IgD-negative memory B cell (primary cell): ENCODE data around the gene SDHB. TPM values are rescaled to one million over a fixed set of nuclear protein-coding genes. Genes with fewer than 3 reads are reported as not detected.

Experiments used
- H3K27ac Mint-ChIP-seq, 3 donors: one replicate each; pipeline ENCODE4 v1.8.0; 2020 to 2022; ENCODE audit warnings: mild to moderate bottlenecking in 3 of 3, mixed read lengths in 3 of 3, moderate library complexity in 1 of 3
- H3K27me3 Mint-ChIP-seq: one replicate; pipeline ENCODE4 v1.8.0; 2021; ENCODE audit warnings: mixed read lengths
- H3K36me3 Mint-ChIP-seq: one replicate; pipeline ENCODE4 v1.8.0; 2020; ENCODE audit warnings: mild to moderate bottlenecking, mixed read lengths
- H3K4me1 Mint-ChIP-seq, 3 donors: one replicate each; pipeline ENCODE4 v1.8.0; 2020 to 2022; ENCODE audit warnings: mixed read lengths in 3 of 3, mild to moderate bottlenecking in 1 of 3
- H3K4me3 Mint-ChIP-seq, 4 donors: one replicate each; pipeline ENCODE4 v1.8.0; 2020 to 2022; ENCODE audit warnings: mild to moderate bottlenecking in 4 of 4, mixed read lengths in 4 of 4, moderate library complexity in 3 of 4
- H3K9me3 Mint-ChIP-seq, 3 donors: one replicate each; pipeline ENCODE4 v1.8.0; 2020 to 2021; ENCODE audit warnings: mixed read lengths in 3 of 3, mild to moderate bottlenecking in 1 of 3
- polyA plus RNA-seq: library from polyadenylated mRNA; unstranded; fragments of 300-500 nt; fragmentation: Illumina TruSeq; gene quantifications from one replicate; pipeline ENCODE4 v1.2.3, GENCODE V29; 2021

Gene SDHB
- polyA plus RNA-seq, 1 donor from 2014 or later, result 137 TPM

DNA sequence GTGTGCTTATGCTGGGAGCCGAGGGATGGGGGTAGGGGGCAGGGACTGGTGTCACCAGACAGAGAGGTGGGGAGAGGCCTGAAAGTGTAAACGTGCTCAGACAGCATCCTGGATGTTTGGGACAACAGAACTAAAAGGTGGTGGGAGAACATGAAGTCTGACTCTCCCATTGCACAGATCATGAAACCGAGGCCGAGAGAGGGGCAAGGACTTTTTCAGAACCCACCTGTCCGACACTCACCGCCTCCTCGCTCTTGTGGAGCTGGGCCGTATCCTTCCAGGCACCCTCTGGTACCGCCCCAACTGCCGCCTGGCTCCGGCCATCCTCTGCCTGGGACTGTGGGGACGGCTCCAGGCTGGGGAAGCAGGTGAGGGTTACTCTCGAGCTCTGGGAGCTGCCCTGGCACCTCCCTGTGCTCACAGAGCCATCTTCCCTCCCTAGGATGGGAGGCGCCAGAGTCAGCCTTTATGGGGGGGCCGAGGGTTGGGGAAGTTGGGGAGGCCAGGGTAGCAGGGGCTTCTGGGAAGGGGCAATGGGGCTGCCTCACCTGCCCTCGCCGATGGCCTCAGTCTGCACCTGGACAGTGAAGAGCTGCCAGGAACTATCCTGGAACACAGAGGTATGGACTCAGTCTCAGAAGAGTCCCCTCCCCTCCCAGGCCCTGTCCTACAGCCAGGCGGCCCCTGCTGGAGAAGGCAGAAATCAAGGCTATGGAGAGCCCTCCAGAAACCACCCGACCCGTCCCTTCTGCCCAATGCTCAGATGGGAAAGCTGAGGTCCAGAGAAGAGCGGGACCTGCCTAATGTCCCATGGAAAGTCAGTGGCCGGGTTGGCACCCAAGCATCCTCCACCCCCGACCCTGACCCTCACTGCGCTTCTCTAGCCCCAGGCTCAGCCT, 49.1 kb downstream of the SDHB start:
- peaks cover 0 to 5% (median 0%) of the 10 kb centered on the region in 3 donors for H3K4me1 Mint-ChIP-seq
- H3K27me3 Mint-ChIP-seq, result no peaks in the 10 kb centered on the region
- H3K9me3 Mint-ChIP-seq, result no peaks in the 10 kb centered on the region
- H3K36me3 Mint-ChIP-seq, result peaks cover 6% of the 10 kb centered on the region
- H3K27ac Mint-ChIP-seq, result no peak overlapping the region
- peak overlapping the region in 1 of 4 donors; percentile 74 for H3K4me3 Mint-ChIP-seq

DNA sequence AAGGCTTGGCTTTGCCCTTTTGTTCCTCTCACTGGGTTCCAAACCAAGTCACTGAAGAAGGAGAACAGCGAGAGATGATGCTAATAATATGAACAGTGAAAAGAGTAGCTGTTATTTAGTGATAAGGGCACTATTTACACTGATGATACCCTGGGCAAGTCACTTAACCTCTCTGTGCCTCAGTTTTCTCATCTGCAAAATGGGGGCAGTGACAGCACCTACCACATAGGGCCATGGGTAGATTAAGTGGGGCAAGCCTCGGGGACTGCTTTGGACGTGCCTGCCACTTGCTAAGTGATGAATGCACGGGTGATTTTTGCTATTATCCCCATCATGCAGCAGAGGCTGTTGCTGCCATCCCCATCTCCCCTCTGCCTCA, 51.3 kb downstream of the SDHB start:
- no peak overlapping the region for H3K27ac Mint-ChIP-seq
- no peak overlapping the region for H3K4me3 Mint-ChIP-seq
- H3K9me3 Mint-ChIP-seq, result no peaks in the 10 kb centered on the region
- H3K4me1 Mint-ChIP-seq, result peaks cover 0 to 2% (median 0%) of the 10 kb centered on the region in 3 donors
- H3K36me3 Mint-ChIP-seq, result peaks cover 7% of the 10 kb centered on the region
- no peaks in the 10 kb centered on the region for H3K27me3 Mint-ChIP-seq

DNA sequence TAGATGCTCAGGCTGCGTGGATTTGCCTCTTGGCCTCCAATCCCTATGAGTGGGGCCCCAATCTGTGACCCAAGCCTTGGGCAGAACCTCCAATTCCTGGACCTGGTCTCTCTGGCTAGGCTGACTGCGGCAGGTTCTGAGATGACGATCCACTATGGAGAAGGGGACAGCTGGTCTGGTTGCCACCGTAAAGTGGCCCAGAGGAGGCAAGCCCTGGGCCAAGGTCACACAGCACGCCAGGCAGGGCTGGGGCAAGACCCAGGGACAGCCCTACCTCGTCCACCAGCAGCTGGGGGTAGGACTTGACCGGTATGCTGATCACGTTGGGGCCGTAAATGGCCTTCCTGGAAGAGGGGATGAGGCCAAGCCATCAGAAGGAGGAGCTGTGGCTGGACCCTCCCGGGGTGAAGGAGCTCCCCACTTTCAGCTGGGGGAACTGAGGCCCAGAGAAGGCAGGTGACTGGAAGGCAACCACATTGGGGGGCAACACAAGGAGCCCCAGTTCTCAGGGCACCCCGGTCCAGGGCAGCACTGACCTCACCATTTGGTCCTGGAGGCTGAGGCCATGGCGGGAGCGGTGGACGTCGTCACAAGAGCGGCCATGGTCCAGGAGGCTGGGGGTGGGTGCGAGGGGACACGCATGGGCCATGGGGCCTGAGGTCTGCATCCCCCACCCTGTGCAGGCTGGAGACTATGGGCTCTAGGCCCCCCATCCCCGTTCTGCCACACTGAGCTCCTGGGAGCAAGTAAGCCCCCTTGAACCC, 51.9 kb downstream of the SDHB start:
- Mint-ChIP-seq H3K36me3 (peaks cover 7% of the 10 kb centered on the region), H3K27ac (no peak overlapping the region)

DNA sequence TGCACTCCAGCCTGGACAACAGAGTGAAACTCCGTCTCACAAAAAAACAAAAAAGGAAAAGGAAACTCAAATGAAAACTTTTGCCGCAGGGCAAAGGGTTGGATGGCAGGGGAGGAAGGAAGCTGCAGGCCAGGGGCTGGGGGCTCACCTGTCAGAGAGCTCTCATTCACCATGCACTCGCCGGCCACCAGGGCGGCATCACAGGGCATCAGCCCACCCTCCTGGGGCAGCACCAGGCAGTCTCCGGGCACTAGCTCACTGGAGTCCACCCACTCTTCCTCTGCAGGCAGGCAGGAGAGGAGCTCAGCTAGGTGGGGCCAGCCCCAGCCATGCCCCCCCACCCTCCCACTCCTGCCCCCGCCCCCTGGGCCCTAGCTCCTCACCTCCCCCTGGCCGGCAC, 54.0 kb downstream of the SDHB start:
- Mint-ChIP-seq H3K4me1 (no peaks in the 10 kb centered on the region), H3K27me3 (no peaks in the 10 kb centered on the region), H3K27ac (peak overlapping the region in 1 of 3 donors; percentile 55), H3K4me3 (no peak overlapping the region), H3K9me3 (no peaks in the 10 kb centered on the region), H3K36me3 (peaks cover 7% of the 10 kb centered on the region)

More for the DNA sequence above, 51.9 kb downstream of the SDHB start:
- Mint-ChIP-seq H3K4me1 (no peaks in the 10 kb centered on the region), H3K4me3 (no peak overlapping the region), H3K9me3 (no peaks in the 10 kb centered on the region), H3K27me3 (no peaks in the 10 kb centered on the region)

DNA sequence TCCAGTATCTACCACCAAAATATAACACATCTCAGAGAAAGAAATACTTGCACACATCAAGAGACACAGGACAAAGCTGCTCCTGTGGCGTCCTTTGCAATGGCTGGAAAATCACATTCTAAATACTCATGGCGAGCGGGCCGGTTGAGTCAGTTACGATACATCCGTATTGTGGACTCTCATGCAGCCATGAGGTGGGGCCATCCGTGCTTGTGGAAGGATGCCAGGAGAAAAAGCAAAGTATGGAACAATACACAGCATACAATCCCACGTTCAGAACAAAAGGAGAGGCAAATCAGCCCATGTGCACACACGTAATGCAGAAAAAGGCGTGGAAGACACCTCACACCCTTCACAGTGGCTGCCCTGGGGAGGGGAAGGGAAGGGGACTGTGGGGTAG, 55.2 kb downstream of the SDHB start:
- no peak overlapping the region for H3K27ac Mint-ChIP-seq
- H3K36me3 Mint-ChIP-seq, result peaks cover 3% of the 10 kb centered on the region
- H3K4me1 Mint-ChIP-seq, result no peaks in the 10 kb centered on the region
- no peak overlapping the region for H3K4me3 Mint-ChIP-seq
- H3K9me3 Mint-ChIP-seq, result no peaks in the 10 kb centered on the region
- H3K27me3 Mint-ChIP-seq, result no peaks in the 10 kb centered on the region

DNA sequence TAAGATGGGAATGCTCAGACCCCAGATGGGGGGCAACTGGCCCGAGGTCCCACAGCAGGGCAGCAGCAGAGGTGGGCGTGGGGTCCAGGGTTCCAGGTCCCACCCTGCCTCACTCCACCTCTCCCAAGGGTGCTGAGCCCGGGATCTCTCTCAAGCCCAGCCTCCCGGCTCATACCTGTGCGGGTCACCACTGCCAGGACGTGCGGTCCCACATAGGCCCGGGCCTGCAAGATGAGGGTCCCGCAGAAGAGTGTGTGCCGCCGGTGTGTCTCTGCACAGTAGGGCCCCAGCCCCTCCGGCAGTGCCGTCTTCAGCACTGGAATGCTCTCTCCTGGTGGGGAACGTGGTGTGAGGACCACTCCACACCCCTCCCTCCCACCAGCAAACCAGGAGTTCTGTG, 57.0 kb downstream of the SDHB start:
- H3K36me3 Mint-ChIP-seq, result peaks cover 3% of the 10 kb centered on the region
- H3K27ac Mint-ChIP-seq, result no peak overlapping the region
- H3K9me3 Mint-ChIP-seq, result no peaks in the 10 kb centered on the region
- H3K27me3 Mint-ChIP-seq, result no peaks in the 10 kb centered on the region
- H3K4me1 Mint-ChIP-seq, result no peaks in the 10 kb centered on the region
- no peak overlapping the region for H3K4me3 Mint-ChIP-seq

DNA sequence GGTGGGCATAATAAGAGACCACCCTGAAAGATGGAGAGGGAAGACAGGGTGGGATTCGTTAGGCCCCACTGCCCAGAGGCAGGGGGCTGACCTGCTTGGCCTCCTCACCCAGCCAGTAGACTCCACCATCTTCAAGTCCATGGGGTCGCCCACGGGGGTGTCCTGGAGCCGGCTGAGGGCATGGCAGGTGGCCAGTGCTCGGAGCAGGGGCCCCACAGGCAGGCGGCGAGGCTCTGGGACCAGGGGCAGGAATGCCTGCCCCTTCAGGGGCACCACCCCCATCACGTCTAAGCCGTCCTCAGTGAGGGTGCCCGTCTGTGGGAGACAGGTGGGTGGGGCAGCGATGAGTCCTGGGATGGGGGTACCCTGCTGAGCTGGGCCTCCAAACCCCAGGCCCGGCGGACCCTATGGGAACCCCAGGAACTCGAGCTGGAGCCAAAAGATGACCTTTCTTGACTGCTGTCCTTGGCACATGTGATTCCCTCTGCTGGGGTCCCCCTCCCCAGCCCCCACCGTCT, 60.3 kb downstream of the SDHB start:
- H3K27ac Mint-ChIP-seq, result no peak overlapping the region
- H3K4me1 Mint-ChIP-seq, result no peaks in the 10 kb centered on the region
- peaks cover 5% of the 10 kb centered on the region for H3K36me3 Mint-ChIP-seq
- no peak overlapping the region for H3K4me3 Mint-ChIP-seq
- no peaks in the 10 kb centered on the region for H3K27me3 Mint-ChIP-seq
- no peaks in the 10 kb centered on the region for H3K9me3 Mint-ChIP-seq

DNA sequence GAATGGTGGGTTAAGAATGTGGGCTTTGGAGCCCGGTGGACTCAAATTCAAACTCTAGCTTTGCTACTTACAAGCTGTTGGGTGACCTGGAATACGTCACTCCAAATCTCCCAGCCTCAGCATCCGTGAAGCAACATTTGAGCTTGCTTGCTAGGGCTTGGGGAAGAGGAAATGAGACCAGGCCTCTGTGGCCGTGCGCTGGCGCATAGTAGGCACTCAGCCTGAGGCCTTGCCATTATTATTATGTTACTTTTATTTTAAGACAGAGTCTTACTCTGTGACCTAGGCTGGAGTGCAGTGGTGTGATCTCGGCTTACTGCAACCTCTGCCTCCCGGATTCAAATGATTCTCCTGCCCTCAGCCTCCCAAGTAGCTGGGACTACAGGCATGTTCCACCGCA, 61.2 kb downstream of the SDHB start:
- Mint-ChIP-seq H3K27me3 (no peaks in the 10 kb centered on the region), H3K27ac (no peak overlapping the region)

DNA sequence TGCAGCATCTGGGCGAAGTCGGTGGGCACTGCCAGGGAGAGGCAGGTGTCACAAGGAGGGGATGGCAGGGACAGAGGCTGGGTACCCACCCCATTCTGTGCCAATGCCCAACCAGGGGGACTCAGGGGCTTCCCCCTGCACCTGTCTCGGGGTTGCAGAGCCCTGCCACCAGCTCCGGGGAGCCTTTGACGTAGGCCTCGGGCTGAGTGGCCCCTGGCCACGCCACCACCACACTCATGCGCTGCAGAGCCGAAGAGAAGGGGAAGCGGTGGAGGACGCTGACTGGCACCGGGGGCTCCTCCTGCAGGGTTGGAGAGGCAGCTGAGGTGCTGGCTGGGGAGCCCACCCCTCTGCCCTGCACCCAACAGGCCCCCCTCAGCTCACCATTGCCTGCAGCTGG, 61.7 kb downstream of the SDHB start:
- no peaks in the 10 kb centered on the region for H3K27me3 Mint-ChIP-seq
- no peak overlapping the region for H3K27ac Mint-ChIP-seq
- no peaks in the 10 kb centered on the region for H3K9me3 Mint-ChIP-seq
- H3K4me1 Mint-ChIP-seq, result no peaks in the 10 kb centered on the region
- peaks cover 5% of the 10 kb centered on the region for H3K36me3 Mint-ChIP-seq
- H3K4me3 Mint-ChIP-seq, result no peak overlapping the region

More for the DNA sequence above, 61.2 kb downstream of the SDHB start:
- Mint-ChIP-seq H3K4me3 (no peak overlapping the region), H3K4me1 (no peaks in the 10 kb centered on the region), H3K9me3 (no peaks in the 10 kb centered on the region), H3K36me3 (peaks cover 5% of the 10 kb centered on the region)

DNA sequence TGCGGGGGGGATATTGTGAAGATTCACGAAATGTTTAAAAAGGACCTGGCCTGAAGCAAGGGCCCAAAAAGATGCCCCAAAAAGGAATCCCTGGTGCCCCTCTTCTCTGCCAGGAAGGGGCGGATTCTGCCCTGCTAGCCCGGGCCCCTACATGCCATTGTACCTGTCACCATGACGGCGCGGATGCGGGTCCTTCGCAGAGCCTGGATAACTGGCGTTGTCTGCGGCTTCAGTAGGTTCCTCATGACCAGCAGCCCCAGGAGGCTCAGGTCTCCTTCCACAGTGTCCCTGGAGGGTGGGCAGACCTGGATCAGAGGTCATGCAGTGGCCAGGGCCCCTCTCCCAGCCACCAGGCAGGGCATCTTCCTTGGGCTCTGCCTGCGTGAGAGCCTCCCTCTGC, 62.3 kb downstream of the SDHB start:
- Mint-ChIP-seq H3K4me1 (no peaks in the 10 kb centered on the region), H3K36me3 (peaks cover 5% of the 10 kb centered on the region), H3K4me3 (no peak overlapping the region), H3K27ac (no peak overlapping the region), H3K27me3 (no peaks in the 10 kb centered on the region), H3K9me3 (no peaks in the 10 kb centered on the region)

DNA sequence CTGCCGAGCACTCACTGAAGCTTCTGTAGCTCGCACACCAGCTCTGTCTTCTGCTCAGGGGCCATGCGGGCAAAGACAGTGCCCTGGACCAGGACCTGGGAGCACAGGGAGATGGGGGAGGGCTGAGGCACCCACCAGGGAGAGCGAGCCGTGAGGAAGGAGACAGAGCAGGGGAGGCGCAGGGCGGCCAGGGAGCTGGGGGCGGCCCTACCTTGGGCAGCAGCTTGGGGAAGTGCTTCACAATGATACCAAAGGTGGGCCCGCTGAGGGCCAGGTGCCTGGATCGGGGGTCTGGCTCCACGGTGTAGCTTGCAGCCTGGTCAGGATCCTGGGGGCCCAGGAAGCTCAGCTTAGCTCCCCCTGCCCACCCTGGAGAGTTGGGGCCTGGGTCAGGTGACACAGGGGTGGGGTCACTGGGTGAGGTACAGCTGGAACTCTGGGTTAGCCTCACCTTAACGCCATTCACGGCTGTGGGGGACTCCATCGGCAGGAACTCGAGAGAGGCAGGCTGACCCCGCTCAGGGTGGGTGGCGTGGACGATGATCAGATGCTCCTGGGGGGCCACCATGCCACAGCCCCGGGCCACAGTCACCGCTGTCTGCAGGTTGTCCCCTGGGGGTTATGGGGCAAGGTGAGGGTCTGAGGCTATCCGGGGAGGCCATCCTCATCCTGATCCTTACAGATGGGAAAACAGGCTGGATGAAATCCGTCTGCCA, 64.0 kb downstream of the SDHB start:
- Mint-ChIP-seq H3K27me3 (no peaks in the 10 kb centered on the region), H3K4me3 (no peak overlapping the region), H3K36me3 (peaks cover 5% of the 10 kb centered on the region), H3K4me1 (no peaks in the 10 kb centered on the region), H3K9me3 (no peaks in the 10 kb centered on the region), H3K27ac (peak overlapping the region in 1 of 3 donors; percentile 4)

DNA sequence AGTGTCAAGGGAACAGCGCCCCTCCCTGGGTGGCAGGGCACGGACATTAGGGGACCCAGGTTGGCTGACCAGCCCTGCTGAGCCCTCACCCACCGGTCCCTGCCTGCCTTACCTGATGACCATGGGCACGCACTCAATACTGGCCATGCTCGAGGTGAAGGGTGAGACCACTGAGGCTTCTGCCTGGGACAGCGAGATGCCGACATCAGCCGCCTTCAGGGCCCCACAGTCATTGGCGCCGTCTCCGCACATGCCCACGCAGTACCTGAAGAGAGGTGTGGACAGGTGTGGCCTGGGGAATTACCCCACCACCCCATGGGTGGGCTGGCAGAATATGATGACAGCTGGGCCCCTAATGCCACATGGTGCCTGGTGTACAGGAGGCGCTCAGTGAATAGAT, 65.6 kb downstream of the SDHB start:
- Mint-ChIP-seq H3K27ac (no peak overlapping the region), H3K4me1 (no peaks in the 10 kb centered on the region), H3K36me3 (peaks cover 6% of the 10 kb centered on the region), H3K9me3 (no peaks in the 10 kb centered on the region), H3K27me3 (peaks cover 3% of the 10 kb centered on the region), H3K4me3 (no peak overlapping the region)

DNA sequence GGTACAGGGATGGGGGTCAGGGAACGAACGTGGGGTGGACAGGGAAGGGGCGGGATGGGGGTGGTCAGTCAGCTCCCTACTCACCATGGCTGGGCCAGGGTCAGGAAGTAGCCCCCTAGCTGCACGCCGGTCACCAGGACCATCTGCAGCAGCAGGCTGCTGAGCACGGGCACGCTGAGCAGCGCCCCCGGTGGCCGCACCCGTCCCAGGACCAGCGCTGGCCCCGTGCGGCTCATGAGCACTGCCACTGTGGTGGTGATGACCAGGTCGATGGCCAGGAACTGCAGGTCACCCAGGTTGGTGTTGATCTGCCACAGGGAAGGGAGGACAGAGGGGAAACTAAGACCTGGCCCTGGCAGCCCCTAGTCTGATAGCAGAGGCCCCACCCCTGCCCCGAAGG, 66.9 kb downstream of the SDHB start:
- peaks cover 9% of the 10 kb centered on the region for H3K27me3 Mint-ChIP-seq
- H3K27ac Mint-ChIP-seq, result no peak overlapping the region
- no peaks in the 10 kb centered on the region for H3K4me1 Mint-ChIP-seq
- no peaks in the 10 kb centered on the region for H3K9me3 Mint-ChIP-seq
- H3K4me3 Mint-ChIP-seq, result no peak overlapping the region
- H3K36me3 Mint-ChIP-seq, result peaks cover 7% of the 10 kb centered on the region

DNA sequence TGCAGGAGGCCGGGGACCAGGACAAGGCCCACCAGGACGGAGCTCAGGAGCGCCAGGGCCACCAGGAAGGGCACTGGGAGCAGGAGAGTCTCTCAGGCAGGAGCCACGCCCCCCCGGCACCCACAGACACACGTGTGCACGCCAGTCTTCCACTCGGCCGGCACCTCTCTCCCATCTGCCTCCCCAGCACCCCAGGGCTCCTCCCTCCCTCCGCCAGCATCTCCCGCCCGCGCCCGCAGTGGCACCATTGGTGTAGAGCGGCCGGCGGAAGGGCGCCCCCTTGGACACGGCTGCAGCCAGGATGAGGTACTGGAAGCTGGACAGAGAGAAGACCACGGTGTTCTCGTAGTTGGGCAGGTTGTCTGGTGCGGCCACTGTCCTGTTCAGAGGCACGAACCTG, 67.3 kb downstream of the SDHB start:
- no peaks in the 10 kb centered on the region for H3K9me3 Mint-ChIP-seq
- H3K27me3 Mint-ChIP-seq, result peaks cover 10% of the 10 kb centered on the region
- no peaks in the 10 kb centered on the region for H3K4me1 Mint-ChIP-seq
- H3K27ac Mint-ChIP-seq, result no peak overlapping the region
- no peak overlapping the region for H3K4me3 Mint-ChIP-seq
- H3K36me3 Mint-ChIP-seq, result peaks cover 7% of the 10 kb centered on the region

DNA sequence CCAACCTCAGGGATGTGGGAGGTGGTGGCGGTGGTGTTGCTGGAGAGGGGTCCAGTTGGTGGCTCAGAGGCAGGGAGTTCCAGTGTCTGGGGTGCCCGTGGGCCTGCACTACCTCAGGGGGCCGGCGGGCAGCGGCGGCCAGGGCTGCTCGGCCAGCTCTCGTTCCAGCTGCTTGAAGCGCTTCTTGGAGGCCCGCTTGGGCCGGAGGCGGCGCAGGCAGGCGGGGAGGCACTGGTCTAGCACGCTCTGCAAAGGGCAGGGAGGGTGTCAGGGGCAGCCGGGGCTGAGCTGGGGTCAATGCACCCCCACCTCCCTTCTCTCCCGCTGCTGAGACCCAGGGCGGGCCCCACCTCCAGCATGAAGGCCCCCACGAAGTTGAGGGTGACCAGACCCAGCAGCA, 67.7 kb downstream of the SDHB start:
- no peak overlapping the region for H3K4me3 Mint-ChIP-seq
- peaks cover 14% of the 10 kb centered on the region for H3K27me3 Mint-ChIP-seq
- peaks cover 0 to 3% (median under 1%) of the 10 kb centered on the region in 3 donors for H3K4me1 Mint-ChIP-seq
- peaks cover 4% of the 10 kb centered on the region for H3K36me3 Mint-ChIP-seq
- H3K9me3 Mint-ChIP-seq, result no peaks in the 10 kb centered on the region
- H3K27ac Mint-ChIP-seq, result no peak overlapping the region
